CD4-positive, alpha-beta memory T cell (primary cell): ENCODE data around the gene TNKS2. TPM values are rescaled to one million over a fixed set of nuclear protein-coding genes. Genes with fewer than 3 reads are reported as not detected.

Source experiments
- CTCF ChIA-PET: fragments of 350-600 bp; sonication (Branson Sonifier 250); formaldehyde crosslinking; loops from one replicate; lab custom pipeline; 2021; ENCODE audit warnings: inconsistent platforms; ENCODE audit not compliant: partially characterized antibody; lab: Charles Lee
- POLR2A ChIA-PET: fragments of 350-600 bp; sonication (Branson Sonifier 250); formaldehyde crosslinking; loops from one replicate; lab custom pipeline; 2021; ENCODE audit not compliant: partially characterized antibody; lab: Charles Lee
- DNase-seq, 5 donors: peaks; one replicate each; pipeline versions ENCODE4 v3.0.0 to v3.0.0-alpha.2; 2020 to 2022; ENCODE audit warnings: mixed read lengths in 1 of 5
- H3K27ac ChIP-seq: one replicate; pipeline ENCODE4 v1.7.0; 2013; ENCODE audit warnings: low read depth, low read length
- H3K27me3 ChIP-seq: 2 replicates; pipeline ENCODE4 v1.7.0; 2013; ENCODE audit warnings: mild to moderate bottlenecking, low read length, moderate library complexity; ENCODE audit not compliant: insufficient read depth
- H3K36me3 ChIP-seq: 2 replicates; pipeline ENCODE4 v1.7.0; 2013; ENCODE audit warnings: mild to moderate bottlenecking, low read length, moderate library complexity; ENCODE audit not compliant: insufficient read depth
- H3K4me1 ChIP-seq: 2 replicates; pipeline ENCODE4 v1.7.0; 2013; ENCODE audit warnings: mild to moderate bottlenecking, low read length, moderate library complexity; ENCODE audit not compliant: insufficient read depth
- H3K4me3 ChIP-seq, 2 donors: one replicate each; pipeline ENCODE4 v1.7.0; 2013; ENCODE audit warnings: low read length in 2 of 2, mild to moderate bottlenecking in 1 of 2
- H3K9me3 ChIP-seq, 2 donors: one replicate each; pipeline ENCODE4 v1.7.0; 2013; ENCODE audit warnings: low read length in 2 of 2, control low read depth in 1 of 2; ENCODE audit not compliant: control insufficient read depth in 1 of 2
- H3K27ac Mint-ChIP-seq, 7 donors: one replicate each; pipeline ENCODE4 v1.8.0; 2020 to 2021; ENCODE audit warnings: mixed read lengths in 7 of 7, mild to moderate bottlenecking in 6 of 7, inconsistent platforms in 3 of 7, moderate library complexity in 3 of 7
- H3K27me3 Mint-ChIP-seq, 2 donors: one replicate each; pipeline ENCODE4 v1.8.0; 2020 to 2021; ENCODE audit warnings: mixed read lengths in 2 of 2
- H3K36me3 Mint-ChIP-seq, 2 donors: one replicate each; pipeline ENCODE4 v1.8.0; 2020 to 2021; ENCODE audit warnings: mixed read lengths in 2 of 2, inconsistent platforms in 1 of 2, mild to moderate bottlenecking in 1 of 2
- H3K4me1 Mint-ChIP-seq, 4 donors: one replicate each; pipeline ENCODE4 v1.8.0; 2020 to 2021; ENCODE audit warnings: mixed read lengths in 4 of 4, mild to moderate bottlenecking in 1 of 4
- H3K4me3 Mint-ChIP-seq, 8 donors: one replicate each; pipeline ENCODE4 v1.8.0; 2020 to 2021; ENCODE audit warnings: mixed read lengths in 8 of 8, mild to moderate bottlenecking in 7 of 8, moderate library complexity in 6 of 8, inconsistent platforms in 3 of 8
- H3K9me3 Mint-ChIP-seq, 8 donors: one replicate each; pipeline ENCODE4 v1.8.0; 2020 to 2021; ENCODE audit warnings: mixed read lengths in 8 of 8, mild to moderate bottlenecking in 5 of 8, inconsistent platforms in 3 of 8, moderate library complexity in 1 of 8
- intact Hi-C: fragments of 100-400 bp; cut with micrococcal nuclease; formaldehyde crosslinking; loops from one replicate; pipeline ENCODE4 v1.15.1; 2023
- polyA plus RNA-seq, 2 donors: library from polyadenylated mRNA; unstranded; fragments of 300-500 nt; fragmentation: Illumina TruSeq; gene quantifications; one replicate each; pipeline ENCODE4 v1.2.3, GENCODE V29; 2021
- total RNA-seq, 2 experiments: library from RNA; stranded (reverse); gene quantifications; one replicate each; pipeline ENCODE4 v1.2.3, GENCODE V29; 2021

TNKS2 gene
- total and polyA plus RNA-seq, 4 experiments from 2014 or later = 18.7 to 70.0 (median 48.1) TPM

DNA sequence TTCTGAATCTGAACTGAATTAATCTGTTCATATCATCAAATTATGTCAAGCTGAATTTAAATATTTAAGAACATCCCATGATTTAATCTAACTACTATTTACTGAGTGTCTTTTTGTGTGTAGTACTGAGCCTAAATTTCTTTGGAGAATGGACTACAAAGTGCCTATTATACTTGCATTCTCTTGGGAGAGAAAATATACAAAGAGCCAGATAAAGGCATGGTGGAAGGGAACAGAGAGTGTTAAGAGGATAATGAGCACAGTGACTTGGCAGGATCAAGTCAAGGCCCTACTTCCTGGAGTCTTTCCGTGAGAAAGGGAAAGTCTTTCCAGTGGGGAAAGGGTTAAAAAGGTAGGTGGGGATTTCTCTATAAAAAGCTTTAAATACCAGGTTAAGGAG, 15.0 kb downstream of the TNKS2 start:
- Histone ChIP-seq H3K36me3 (peaks cover 39% of the 10 kb centered on the region), H3K27ac (no peak overlapping the region), H3K4me1 (peaks cover 5% of the 10 kb centered on the region), H3K4me3 (no peak overlapping the region), H3K9me3 (no peaks in the 10 kb centered on the region), H3K27me3 (no peaks in the 10 kb centered on the region)
- POLR2A ChIA-PET = interaction anchor here (0.8 kb wide), 1 partner anchor 15 kb away, joined by 3 read pairs; the partner anchor contains the start of gene TNKS2
- DNase-seq = no peak
- Mint-ChIP-seq H3K27me3 (no peaks in the 10 kb centered on the region), H3K27ac (peak overlapping the region in 1 of 7 donors; percentile 20), H3K4me3 (no peak overlapping the region), H3K36me3 (peaks cover 41 to 56% of the 10 kb centered on the region in 2 donors), H3K9me3 (no peaks in the 10 kb centered on the region), H3K4me1 (peaks cover 28 to 45% (median 42%) of the 10 kb centered on the region in 4 donors)
- CTCF ChIA-PET = interaction anchor here (1.5 to 3.6 kb wide), 3 partner anchors 14 to 99 kb away, joined by 5 to 16 read pairs (median 5); no protein-coding TSS in a partner anchor
- intact Hi-C loops = no loop called here

DNA sequence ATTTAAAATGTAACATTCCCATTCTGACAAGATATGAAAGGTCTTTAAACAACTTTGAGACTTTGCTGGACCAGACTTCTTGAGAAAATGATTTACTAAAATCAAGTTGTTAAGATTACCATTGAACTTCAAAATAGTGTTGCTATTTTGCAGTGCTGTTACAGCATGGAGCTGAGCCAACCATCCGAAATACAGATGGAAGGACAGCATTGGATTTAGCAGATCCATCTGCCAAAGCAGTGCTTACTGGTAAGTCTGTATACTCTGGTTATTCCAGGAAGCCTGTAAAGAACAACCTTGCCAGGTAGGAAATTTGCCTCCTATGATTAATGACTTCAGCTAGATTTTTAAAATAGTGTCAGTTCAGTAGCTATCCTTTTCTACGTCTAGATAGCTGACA, 18.8 kb downstream of the TNKS2 start:
- H3K27ac ChIP-seq = no peak overlapping the region
- no peaks in the 10 kb centered on the region for H3K9me3 ChIP-seq
- ChIA-PET CTCF (interaction anchor here (1.0 to 1.1 kb wide), 2 partner anchors 21 to 59 kb away, joined by 3 to 5 read pairs; no protein-coding TSS in a partner anchor), POLR2A (interaction anchor here (0.7 to 1.7 kb wide), 3 partner anchors 12 to 21 kb away, joined by 4 to 7 read pairs (median 4); partner anchors contain the start of gene TNKS2)
- Mint-ChIP-seq H3K9me3 (no peaks in the 10 kb centered on the region), H3K27me3 (no peaks in the 10 kb centered on the region), H3K4me3 (no peak overlapping the region), H3K36me3 (peaks cover 54 to 68% of the 10 kb centered on the region in 2 donors), H3K27ac (peak overlapping the region in 1 of 7 donors; percentile 43), H3K4me1 (peaks cover 13 to 27% (median 18%) of the 10 kb centered on the region in 4 donors)
- intact Hi-C loops = loop anchor here (5.0 kb wide), 1 partner anchor 40 kb away; no protein-coding TSS in a partner anchor
- H3K36me3 ChIP-seq = peaks cover 67% of the 10 kb centered on the region
- H3K27me3 ChIP-seq = no peaks in the 10 kb centered on the region
- no peak for DNase-seq
- no peak overlapping the region for H3K4me3 ChIP-seq
- H3K4me1 ChIP-seq = peaks cover 5% of the 10 kb centered on the region

DNA sequence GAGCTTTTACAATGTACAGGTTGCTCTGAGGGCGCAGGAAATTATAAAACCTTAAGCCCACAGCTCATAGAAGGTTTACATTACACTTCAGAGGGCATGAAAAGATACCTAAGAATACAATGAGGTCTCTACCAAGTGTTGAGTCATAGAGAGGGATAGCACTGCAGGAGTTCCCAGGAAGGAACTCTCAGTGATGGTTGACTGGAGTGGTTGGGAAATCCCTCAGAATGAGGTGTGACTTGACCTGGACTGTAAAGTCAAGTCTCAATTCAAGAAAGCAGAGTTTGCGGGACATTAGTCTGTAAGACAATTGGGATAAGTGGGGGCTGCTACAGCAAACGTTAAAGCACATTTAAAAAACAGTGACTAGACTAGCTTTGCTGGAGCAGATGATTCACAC, 21.9 kb downstream of the TNKS2 start:
- no peak for DNase-seq
- POLR2A ChIA-PET = no interaction called here
- Histone ChIP-seq H3K4me3 (no peak overlapping the region), H3K4me1 (peaks cover 5% of the 10 kb centered on the region), H3K9me3 (no peaks in the 10 kb centered on the region), H3K36me3 (peaks cover 48% of the 10 kb centered on the region), H3K27ac (no peak overlapping the region), H3K27me3 (no peaks in the 10 kb centered on the region)
- H3K36me3 Mint-ChIP-seq = peaks cover 46 to 64% of the 10 kb centered on the region in 2 donors
- CTCF ChIA-PET = no interaction called here
- H3K27me3 Mint-ChIP-seq = no peaks in the 10 kb centered on the region
- no peaks in the 10 kb centered on the region for H3K9me3 Mint-ChIP-seq
- peaks cover 0 to 14% (median 4%) of the 10 kb centered on the region in 4 donors for H3K4me1 Mint-ChIP-seq
- H3K4me3 Mint-ChIP-seq = no peak overlapping the region
- peak overlapping the region in 2 of 7 donors; percentile 7 to 22 for H3K27ac Mint-ChIP-seq
- intact Hi-C loops = no loop called here

DNA sequence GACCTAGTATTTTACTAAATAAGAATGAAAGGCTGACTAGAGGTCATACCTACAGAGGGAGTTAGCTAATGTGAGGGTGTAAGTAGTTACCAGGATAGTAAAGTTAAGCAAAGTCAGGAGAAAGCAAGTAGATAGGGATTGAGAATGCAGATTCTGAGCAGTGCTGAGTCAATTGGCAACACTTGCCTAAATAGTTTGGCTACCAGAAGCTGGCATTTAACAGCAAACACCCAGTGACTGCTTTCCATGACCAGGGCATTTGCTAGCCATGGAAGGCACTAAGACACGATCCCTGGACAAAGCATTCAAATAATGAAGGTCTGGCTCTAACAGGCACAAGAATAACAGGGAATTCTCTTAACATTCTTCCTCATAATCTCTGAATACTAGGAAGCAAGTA, 25.9 kb downstream of the TNKS2 start:
- H3K9me3 Mint-ChIP-seq = no peaks in the 10 kb centered on the region
- H3K4me3 ChIP-seq = no peak overlapping the region
- H3K4me1 Mint-ChIP-seq = peaks cover 0 to 6% (median under 1%) of the 10 kb centered on the region in 4 donors
- ChIA-PET CTCF (interaction anchor here (2.2 kb wide), 1 partner anchor 65 kb away, joined by 5 read pairs; no protein-coding TSS in a partner anchor), POLR2A (no interaction called here)
- no peak overlapping the region for H3K4me3 Mint-ChIP-seq
- no peak overlapping the region for H3K27ac ChIP-seq
- H3K36me3 ChIP-seq = peaks cover 56% of the 10 kb centered on the region
- no peak for DNase-seq
- no peak overlapping the region for H3K27ac Mint-ChIP-seq
- no peaks in the 10 kb centered on the region for H3K9me3 ChIP-seq
- no peaks in the 10 kb centered on the region for H3K27me3 ChIP-seq
- no peaks in the 10 kb centered on the region for H3K27me3 Mint-ChIP-seq
- no peaks in the 10 kb centered on the region for H3K4me1 ChIP-seq
- intact Hi-C loops = no loop called here
- peaks cover 55 to 69% of the 10 kb centered on the region in 2 donors for H3K36me3 Mint-ChIP-seq

GRCh38 chr10:91829268-91829667, 31.0 kb downstream of the TNKS2 start:
- peaks cover 52 to 84% of the 10 kb centered on the region in 2 donors for H3K36me3 Mint-ChIP-seq
- no peaks in the 10 kb centered on the region for H3K9me3 Mint-ChIP-seq
- H3K27ac Mint-ChIP-seq = no peak overlapping the region
- peaks cover 0 to 1% (median 0%) of the 10 kb centered on the region in 4 donors for H3K4me1 Mint-ChIP-seq
- intact Hi-C loops = no loop called here
- POLR2A ChIA-PET = no interaction called here
- Histone ChIP-seq H3K36me3 (peaks cover 62% of the 10 kb centered on the region), H3K9me3 (no peaks in the 10 kb centered on the region), H3K27ac (no peak overlapping the region), H3K27me3 (no peaks in the 10 kb centered on the region), H3K4me3 (no peak overlapping the region), H3K4me1 (no peaks in the 10 kb centered on the region)
- no peak for DNase-seq
- H3K27me3 Mint-ChIP-seq = no peaks in the 10 kb centered on the region
- H3K4me3 Mint-ChIP-seq = no peak overlapping the region
- CTCF ChIA-PET = no interaction called here

- H3K36me3 Mint-ChIP-seq = peaks cover 41 to 77% of the 10 kb centered on the region in 2 donors
- intact Hi-C loops = no loop called here
- H3K9me3 Mint-ChIP-seq = no peaks in the 10 kb centered on the region
- Histone ChIP-seq H3K9me3 (no peaks in the 10 kb centered on the region), H3K4me3 (no peak overlapping the region), H3K27ac (no peak overlapping the region), H3K4me1 (no peaks in the 10 kb centered on the region), H3K36me3 (peaks cover 62% of the 10 kb centered on the region), H3K27me3 (no peaks in the 10 kb centered on the region)
- no peak for DNase-seq
- H3K27ac Mint-ChIP-seq = no peak overlapping the region
- CTCF ChIA-PET = no interaction called here
- POLR2A ChIA-PET = no interaction called here
- no peaks in the 10 kb centered on the region for H3K27me3 Mint-ChIP-seq
- no peaks in the 10 kb centered on the region for H3K4me1 Mint-ChIP-seq
- no peak overlapping the region for H3K4me3 Mint-ChIP-seq
Measured at GRCh38 chr10:91838199-91838598, 40.0 kb downstream of the TNKS2 start.

DNA sequence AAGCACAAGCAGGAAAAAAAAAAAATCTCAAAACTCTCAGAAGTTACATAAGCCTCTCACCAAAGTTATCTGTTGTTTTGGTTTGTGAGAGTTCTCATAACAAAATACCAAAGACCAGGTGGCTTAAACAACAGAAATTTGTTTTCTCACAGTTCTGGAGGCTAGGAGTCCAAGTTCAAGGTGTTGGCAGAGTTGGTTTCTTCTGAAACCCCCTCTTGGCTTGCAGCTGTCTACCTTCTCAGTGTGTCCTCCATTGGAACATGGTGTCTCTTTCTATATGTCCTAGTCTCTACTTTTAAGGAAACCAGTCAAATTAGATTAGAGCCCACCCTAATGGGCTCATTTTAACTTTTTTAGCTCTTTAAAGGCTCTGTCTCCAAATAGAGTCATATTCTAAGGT, 44.9 kb downstream of the TNKS2 start:
- intact Hi-C loops = no loop called here
- Histone ChIP-seq H3K27me3 (no peaks in the 10 kb centered on the region), H3K4me3 (no peak overlapping the region), H3K36me3 (peaks cover 61% of the 10 kb centered on the region), H3K9me3 (no peaks in the 10 kb centered on the region), H3K27ac (no peak overlapping the region), H3K4me1 (no peaks in the 10 kb centered on the region)
- no peaks in the 10 kb centered on the region for H3K4me1 Mint-ChIP-seq
- POLR2A ChIA-PET = no interaction called here
- no peak overlapping the region for H3K27ac Mint-ChIP-seq
- no peaks in the 10 kb centered on the region for H3K27me3 Mint-ChIP-seq
- H3K36me3 Mint-ChIP-seq = peaks cover 40 to 79% of the 10 kb centered on the region in 2 donors
- H3K4me3 Mint-ChIP-seq = no peak overlapping the region
- no peaks in the 10 kb centered on the region for H3K9me3 Mint-ChIP-seq
- no peak for DNase-seq
- CTCF ChIA-PET = no interaction called here
